Measurements from ENCODE around the gene PYGL.

The PYGL gene

DNA sequence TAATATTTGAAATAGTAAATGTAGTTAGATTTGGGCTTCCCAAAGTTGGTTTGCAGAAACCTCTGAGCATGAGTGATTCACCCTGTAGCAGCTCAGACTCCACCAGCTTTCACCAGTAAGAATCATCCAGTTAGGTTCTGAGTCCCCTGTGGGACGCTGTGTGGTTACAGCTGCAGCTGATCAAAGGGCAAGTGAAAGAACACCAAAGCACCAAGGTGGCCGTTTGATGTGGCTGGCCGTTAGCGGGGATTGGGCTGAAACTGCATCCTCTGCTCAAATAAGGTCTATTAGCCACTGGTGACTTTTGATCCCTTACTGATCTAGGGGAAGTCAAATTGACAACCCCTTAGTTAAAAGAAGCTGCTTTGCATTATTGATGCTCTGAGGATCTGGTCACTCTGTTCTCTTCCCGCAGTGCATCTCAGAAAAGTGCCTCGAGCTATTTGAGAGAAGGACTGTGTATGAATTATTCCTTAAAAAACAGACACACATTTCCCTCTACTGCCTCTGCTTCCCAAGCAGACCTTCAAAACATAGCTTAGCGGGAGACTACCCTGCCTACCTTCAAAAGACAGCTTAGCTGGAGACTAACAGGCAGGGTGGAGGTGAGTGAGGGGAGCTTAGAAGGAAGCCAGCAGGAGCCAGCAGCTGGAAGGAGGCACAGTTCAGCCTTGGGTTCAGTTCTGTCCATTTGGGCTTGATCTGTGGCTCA is 68.8 kb downstream of the PYGL start:
- Histone ChIP-seq H3K4me3 (replicated peaks; ENCODE audit: insufficient read depth, low read length) (no peak overlapping the region), H3K27me3 (ENCODE audit: insufficient read depth, poor library complexity, severe bottlenecking) (no peaks in the 10 kb centered on the region), H3K27ac (replicated peaks) (no peak overlapping the region)
- TF ChIP-seq, protein P1, sequence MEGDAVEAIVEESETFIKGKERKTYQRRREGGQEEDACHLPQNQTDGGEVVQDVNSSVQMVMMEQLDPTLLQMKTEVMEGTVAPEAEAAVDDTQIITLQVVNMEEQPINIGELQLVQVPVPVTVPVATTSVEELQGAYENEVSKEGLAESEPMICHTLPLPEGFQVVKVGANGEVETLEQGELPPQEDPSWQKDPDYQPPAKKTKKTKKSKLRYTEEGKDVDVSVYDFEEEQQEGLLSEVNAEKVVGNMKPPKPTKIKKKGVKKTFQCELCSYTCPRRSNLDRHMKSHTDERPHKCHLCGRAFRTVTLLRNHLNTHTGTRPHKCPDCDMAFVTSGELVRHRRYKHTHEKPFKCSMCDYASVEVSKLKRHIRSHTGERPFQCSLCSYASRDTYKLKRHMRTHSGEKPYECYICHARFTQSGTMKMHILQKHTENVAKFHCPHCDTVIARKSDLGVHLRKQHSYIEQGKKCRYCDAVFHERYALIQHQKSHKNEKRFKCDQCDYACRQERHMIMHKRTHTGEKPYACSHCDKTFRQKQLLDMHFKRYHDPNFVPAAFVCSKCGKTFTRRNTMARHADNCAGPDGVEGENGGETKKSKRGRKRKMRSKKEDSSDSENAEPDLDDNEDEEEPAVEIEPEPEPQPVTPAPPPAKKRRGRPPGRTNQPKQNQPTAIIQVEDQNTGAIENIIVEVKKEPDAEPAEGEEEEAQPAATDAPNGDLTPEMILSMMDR (IDR thresholded peaks at IDR 0.05; ENCODE audit: insufficient read depth, low read length), result no peak
- TF ChIP-seq SPI1 (IDR thresholded peaks at IDR 0.05; ENCODE audit: borderline replicate concordance, low read depth) (no peak), POLR2AphosphoS5 (IDR thresholded peaks at IDR 0.05; ENCODE audit: low read depth) (no peak), GABPA (IDR thresholded peaks at IDR 0.05; ENCODE audit: low read depth) (no peak)
- TF ChIP-seq, protein P2, sequence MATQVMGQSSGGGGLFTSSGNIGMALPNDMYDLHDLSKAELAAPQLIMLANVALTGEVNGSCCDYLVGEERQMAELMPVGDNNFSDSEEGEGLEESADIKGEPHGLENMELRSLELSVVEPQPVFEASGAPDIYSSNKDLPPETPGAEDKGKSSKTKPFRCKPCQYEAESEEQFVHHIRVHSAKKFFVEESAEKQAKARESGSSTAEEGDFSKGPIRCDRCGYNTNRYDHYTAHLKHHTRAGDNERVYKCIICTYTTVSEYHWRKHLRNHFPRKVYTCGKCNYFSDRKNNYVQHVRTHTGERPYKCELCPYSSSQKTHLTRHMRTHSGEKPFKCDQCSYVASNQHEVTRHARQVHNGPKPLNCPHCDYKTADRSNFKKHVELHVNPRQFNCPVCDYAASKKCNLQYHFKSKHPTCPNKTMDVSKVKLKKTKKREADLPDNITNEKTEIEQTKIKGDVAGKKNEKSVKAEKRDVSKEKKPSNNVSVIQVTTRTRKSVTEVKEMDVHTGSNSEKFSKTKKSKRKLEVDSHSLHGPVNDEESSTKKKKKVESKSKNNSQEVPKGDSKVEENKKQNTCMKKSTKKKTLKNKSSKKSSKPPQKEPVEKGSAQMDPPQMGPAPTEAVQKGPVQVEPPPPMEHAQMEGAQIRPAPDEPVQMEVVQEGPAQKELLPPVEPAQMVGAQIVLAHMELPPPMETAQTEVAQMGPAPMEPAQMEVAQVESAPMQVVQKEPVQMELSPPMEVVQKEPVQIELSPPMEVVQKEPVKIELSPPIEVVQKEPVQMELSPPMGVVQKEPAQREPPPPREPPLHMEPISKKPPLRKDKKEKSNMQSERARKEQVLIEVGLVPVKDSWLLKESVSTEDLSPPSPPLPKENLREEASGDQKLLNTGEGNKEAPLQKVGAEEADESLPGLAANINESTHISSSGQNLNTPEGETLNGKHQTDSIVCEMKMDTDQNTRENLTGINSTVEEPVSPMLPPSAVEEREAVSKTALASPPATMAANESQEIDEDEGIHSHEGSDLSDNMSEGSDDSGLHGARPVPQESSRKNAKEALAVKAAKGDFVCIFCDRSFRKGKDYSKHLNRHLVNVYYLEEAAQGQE (IDR thresholded peaks at IDR 0.05; ENCODE audit: insufficient replicate concordance, low read depth), result no peak
- no peak for DNase-seq (ENCODE audit: low read depth in 1 of 2, low spot score in 1 of 2)

DNA sequence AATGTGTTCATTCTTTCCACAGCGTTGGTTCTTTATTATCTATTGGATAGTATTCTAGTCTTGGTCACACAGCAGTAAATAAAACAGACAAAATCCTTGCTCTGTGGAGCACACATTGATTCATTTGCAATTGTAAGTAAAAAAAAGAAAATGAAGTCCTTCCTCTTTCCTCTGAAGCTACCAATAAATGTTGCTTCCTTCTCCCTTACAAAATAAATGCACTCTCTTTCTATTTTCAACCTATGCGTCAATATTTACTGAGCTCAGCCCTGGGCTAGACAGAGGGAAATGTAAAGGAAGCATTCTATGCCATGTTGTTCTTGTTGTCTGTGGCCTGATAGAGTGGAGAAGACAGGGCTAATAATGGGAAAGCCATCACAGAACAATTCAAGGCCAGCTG is 69.5 kb downstream of the PYGL start:
- no peak for DNase-seq (ENCODE audit: low read depth in 1 of 2, low spot score in 1 of 2)
- H3K27me3 ChIP-seq (ENCODE audit: insufficient read depth, poor library complexity, severe bottlenecking), result no peaks in the 10 kb centered on the region
- TF ChIP-seq SPI1 (IDR thresholded peaks at IDR 0.05; ENCODE audit: borderline replicate concordance, low read depth) (no peak), POLR2AphosphoS5 (IDR thresholded peaks at IDR 0.05; ENCODE audit: low read depth) (no peak), GABPA (IDR thresholded peaks at IDR 0.05; ENCODE audit: low read depth) (no peak)
- TF ChIP-seq, protein P2 (IDR thresholded peaks at IDR 0.05; ENCODE audit: insufficient replicate concordance, low read depth), result no peak
- TF ChIP-seq, protein P1 (IDR thresholded peaks at IDR 0.05; ENCODE audit: insufficient read depth, low read length), result no peak
- no peak overlapping the region for H3K4me3 ChIP-seq (replicated peaks; ENCODE audit: insufficient read depth, low read length)
- H3K27ac ChIP-seq (replicated peaks), result no peak overlapping the region

DNA sequence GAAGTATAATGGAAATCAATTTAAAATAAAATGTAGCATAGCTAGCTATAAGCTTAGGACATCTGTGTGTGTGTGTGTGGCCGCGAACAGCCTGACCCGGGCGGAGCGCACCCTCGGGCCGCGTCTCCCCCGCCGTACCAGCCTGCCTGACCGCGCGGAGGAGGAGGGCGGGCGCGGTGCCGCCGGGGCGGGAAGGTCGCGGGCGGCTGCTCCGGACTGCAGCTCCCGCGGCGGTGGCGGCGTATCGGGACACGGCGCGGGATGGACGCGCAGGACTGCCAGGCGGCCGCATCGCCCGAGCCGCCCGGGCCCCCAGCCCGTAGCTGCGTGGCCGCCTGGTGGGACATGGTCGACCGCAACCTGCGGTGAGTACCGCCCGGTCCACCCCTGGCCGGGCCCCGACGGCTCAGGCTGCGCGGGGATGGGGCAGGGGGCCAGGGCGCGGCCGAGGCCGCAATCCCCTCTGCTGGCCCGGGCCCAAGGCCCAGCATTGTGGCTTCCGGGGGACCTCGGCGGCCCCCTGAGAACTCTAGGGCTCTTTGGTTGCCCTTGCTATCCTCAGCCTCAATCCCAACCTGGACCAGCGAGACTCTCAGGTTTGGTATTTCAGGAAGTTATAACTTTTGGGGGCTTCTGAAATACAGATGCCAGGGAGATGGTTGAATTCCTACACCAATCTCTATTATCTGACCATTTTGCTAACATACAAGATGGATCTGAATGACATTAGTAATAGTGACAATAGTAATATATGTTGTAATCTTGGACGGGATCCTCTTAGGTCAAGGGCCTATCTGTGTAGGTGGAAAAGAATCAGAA is 72.2 kb downstream of the PYGL start, which contains the start of gene ABHD12B:
TSS of gene ABHD12B (plus strand) at position 140 of the 819 bp plus-strand sequence. CDS start at position 262, 122 bp downstream.
- TF ChIP-seq, protein P1 (IDR thresholded peaks at IDR 0.05; ENCODE audit: insufficient read depth, low read length), result no peak
- TF ChIP-seq SPI1 (IDR thresholded peaks at IDR 0.05; ENCODE audit: borderline replicate concordance, low read depth) (no peak), POLR2AphosphoS5 (IDR thresholded peaks at IDR 0.05; ENCODE audit: low read depth) (no peak), GABPA (IDR thresholded peaks at IDR 0.05; ENCODE audit: low read depth) (no peak)
- TF ChIP-seq, protein P2 (IDR thresholded peaks at IDR 0.05; ENCODE audit: insufficient replicate concordance, low read depth), result no peak
- H3K27ac ChIP-seq (replicated peaks), result no peak within 1 kb of the TSS
- H3K27me3 ChIP-seq (ENCODE audit: insufficient read depth, poor library complexity, severe bottlenecking), result no peaks in the 10 kb centered on the region
- H3K4me3 ChIP-seq (replicated peaks; ENCODE audit: insufficient read depth, low read length), result no peak within 1 kb of the TSS
- DNase-seq (ENCODE audit: low read depth in 1 of 2, low spot score in 1 of 2), result no peak

Data from HL-60 (cell line).